ENCODE data around the gene EHHADH.

- no peak for TF ChIP-seq CTCF (IDR thresholded peaks at IDR 0.05; ENCODE audit: insufficient read depth, low read depth, low read length)
- TF ChIP-seq EZH2 (IDR thresholded peaks at IDR 0.05; ENCODE audit: insufficient read depth, low read length), result no peak
Observed at GRCh38 chr3:185199206-185199605, 54.6 kb downstream of the EHHADH start.

All from astrocyte (in vitro differentiated cells and primary cell).